Ishikawa (cell line): ENCODE measurements around the gene AKAP6.

ENCODE experiments used
- EGR1 ChIP-seq: IDR thresholded peaks from 2 replicates; pipeline ENCODE4 v1.6.1; 2012
- NFIC ChIP-seq: IDR thresholded peaks from 2 replicates; pipeline ENCODE4 v1.6.1; 2012

DNA sequence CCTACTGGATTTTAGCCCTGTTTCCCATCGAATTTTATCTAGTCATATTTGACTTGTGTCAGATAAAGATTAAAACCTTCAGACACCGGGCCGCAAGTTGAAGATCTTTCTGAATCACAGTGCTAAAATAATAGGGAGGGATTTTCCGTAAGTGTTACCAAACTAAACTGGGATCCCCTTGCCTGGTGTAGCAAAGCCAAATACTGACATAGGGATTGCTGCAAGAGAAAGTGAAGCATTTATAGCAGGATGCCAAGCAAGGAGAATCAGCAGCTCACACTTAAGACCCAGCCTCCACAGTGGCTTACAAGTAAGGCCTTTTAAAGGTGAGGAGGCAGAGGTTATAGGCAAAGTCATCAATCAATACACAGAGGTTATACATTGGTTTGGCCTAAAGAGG, 147.4 kb downstream of the AKAP6 start:
- TF ChIP-seq NFIC (no peak), EGR1 (no peak)
